Lung microvascular endothelial cell (primary cell): ENCODE results near the gene TSPAN17. TPM values are rescaled to one million over a fixed set of nuclear protein-coding genes. Genes with fewer than 3 reads are reported as not detected.

Experiments
- DNase-seq, 2 donors: peaks; one replicate each; pipeline versions ENCODE4 v3.0.0 to v3.0.0-alpha.2; 2010; ENCODE audit warnings: low read depth in 2 of 2
- total RNA-seq: library from RNA; depleted of rRNA; stranded (reverse); fragments of >200 nt; gene quantifications from 2 replicates; pipeline ENCODE4 v1.2.1, GENCODE V29; 2014

TSPAN17 gene
- total RNA-seq, 1 donor from 2014 or later, result 38.7 TPM

DNA sequence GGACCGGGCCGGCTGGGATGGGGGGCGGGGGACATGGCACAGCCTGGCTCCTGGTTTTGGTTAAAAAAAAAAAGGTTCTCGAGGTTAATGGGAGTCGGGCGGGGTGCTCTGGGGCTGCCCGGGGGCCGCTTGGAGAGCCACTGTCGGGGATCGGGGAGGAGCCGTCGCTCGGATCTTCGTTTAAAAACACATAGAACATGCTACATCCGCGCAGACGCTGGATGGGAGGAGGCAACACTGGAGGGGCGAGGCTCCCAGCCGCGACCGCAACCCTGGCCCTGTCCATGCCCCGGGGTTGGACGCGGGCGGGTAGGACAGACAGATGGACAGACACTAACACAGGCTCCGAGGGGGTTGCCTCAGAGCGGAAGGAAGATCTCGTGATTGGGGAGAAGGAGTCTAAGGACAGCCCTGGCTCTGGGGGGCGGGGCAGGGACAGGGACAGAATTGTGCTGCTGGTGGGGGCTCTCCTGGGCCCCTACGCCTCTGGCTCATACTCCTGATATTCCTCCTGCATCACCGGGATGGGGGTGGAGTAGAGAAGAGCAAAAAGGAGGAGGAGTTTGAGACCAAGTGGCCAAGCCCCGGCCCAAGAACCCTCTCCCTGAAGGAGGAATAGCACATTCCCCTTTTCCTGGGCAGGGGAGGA, 26.8 kb upstream of the TSPAN17 start:
- DNase-seq, result no peak

DNA sequence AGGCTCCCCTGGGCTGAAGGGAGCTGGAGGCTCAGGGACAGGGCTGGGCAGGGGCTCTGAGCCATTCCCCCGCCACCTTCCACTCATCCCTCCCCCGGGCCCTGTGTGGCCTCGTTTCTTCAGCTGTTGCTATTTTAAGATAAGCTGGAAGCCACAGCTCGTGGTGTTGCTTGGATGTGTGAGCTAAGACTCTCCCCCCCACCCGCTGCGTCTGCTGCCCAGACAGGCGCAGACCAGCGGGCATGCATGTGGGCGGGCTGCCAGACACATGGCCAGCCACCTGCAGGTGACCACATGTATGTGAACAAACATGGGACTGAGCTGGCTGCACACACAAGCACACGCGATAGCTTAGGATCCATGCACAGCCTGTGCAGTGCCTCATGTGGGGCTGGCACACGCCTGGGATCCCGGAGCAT, 25.6 kb upstream of the TSPAN17 start:
- DNase-seq, result no peak

DNA sequence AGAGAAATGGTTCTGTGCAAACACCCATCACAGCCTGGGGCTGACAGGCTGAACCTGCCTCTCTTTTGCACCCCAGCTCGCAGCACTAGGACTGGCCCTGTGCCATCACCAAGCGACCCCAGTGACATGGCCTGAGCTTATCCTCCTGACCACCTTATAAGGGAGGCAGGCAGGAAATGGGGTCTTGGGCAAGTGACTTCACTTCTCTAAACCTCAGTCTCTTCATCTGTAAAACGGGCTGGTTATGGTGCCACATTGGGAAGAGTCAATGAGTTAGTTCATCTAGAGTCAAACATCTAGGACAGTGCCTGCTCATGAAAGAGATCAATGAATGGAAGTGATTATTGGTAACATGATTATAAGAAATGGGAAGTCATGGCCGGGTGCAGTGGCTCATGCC, 23.1 kb upstream of the TSPAN17 start:
- no peak for DNase-seq

GRCh38 chr5:176624938-176625337, 22.3 kb upstream of the TSPAN17 start:
- DNase-seq, result no peak

DNA sequence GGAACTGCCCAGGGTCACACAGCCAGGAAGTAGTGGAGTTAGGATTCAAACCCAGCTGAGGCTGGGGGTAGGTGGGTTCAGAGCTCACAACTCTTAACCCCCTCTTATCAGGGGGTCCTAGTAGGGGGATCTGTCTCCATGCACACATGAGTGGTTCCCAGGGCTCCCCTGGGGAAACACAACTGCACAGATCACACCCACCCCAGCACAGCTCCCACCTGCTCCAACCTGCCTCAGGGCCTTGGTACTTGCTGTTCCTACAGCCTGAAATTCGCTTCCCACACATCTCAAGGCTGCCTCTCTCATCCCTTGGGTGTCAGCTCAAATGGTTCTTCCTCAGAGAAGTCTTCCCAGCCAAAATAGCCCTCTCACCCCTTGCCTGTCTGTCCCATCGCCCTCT, 21.8 kb upstream of the TSPAN17 start:
- no peak for DNase-seq

DNA sequence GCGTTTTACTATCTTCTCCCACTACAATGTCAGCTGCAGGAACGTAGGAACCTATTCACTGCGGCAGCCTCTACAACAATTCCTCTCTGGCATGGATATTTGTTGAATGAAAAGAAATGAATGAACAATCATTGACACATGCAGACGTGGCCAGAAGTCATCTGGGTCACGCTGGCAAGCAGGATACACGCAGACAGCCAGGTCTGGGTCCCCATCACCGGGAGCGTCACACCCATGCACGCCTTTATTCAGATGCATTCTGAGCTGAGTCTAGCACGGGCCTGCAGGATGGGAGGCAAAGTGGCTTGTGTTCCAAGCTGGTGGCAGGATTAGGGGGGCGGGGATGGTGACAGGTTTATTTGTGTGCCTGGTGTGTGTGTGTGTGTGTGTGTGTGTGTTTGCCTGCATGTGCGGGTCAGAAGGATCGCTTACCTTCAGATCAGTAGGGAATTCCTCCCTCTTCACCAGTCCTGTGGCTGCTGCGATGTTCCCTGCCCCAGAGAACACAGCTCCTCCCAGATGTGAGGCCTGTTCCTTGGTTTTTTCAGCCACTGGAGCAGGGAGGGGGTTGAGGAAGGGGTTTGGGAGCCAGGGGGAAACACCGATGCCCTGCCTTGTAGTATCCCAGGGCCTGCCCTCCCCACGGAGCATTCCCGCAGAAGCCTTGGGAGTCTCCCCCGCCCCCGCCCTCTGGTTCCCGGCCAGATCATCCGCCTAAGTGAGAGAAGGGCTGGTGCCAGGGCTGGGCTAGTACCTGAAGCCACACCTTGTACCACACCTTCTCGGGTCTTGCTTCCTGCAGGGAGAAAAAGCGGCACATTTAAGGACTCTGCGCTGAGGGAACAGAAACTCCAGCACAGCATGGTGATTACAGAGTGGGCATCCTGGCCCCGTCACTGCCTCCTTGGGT, 21.1 kb upstream of the TSPAN17 start:
- peak in 1 of 2 donors; percentile 52 for DNase-seq

- no peak for DNase-seq
Observed at GRCh38 chr5:176626876-176627236, 20.4 kb upstream of the TSPAN17 start.

GRCh38 chr5:176627582-176627981, 19.7 kb upstream of the TSPAN17 start:
- DNase-seq, result no peak

GRCh38 chr5:176628406-176629228, 18.7 kb upstream of the TSPAN17 start:
- DNase-seq, result peak in 1 of 2 donors; percentile 77

DNA sequence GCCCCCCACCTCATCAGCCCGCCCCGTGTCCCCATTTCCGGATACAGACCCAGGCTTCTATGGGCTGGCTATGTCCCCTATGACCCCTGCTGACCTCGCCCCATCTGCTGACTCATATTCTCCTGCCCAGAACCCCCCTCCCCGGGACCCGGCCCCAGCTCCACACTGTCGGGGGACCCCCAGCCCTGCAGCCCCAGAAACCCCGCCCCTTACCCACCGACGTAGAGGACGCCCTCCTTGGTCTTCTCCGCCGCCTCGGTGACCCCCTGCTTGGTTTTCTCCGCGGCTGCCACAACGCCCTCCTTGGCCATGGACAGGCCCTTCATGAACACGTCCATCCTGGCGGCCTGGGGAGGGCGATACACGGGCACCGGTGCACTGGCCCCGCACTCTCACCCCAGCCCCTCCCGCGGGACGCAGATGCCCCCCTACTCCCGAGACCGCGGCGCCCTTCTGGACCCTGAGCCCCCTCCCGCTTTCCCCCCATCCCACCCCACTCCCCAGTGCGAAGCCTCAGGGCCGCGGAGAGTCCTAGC, 17.9 kb upstream of the TSPAN17 start:
- DNase-seq, result no peak

GRCh38 chr5:176629853-176630680, 17.2 kb upstream of the TSPAN17 start, which contains the start of the genes EIF4E1B and SNCB:
Gene EIF4E1B (plus strand): TSS chr5:176630675. CDS start chr5:176642788, 12,113 bp downstream.
Gene SNCB (minus strand): TSS chr5:176630534. CDS start chr5:176629654, 880 bp downstream.
- peak; percentile 54 to 73 for DNase-seq

- no peak for DNase-seq
Observed at GRCh38 chr5:176630681-176631222, 16.5 kb upstream of the TSPAN17 start.

GRCh38 chr5:176631383-176632200, 15.7 kb upstream of the TSPAN17 start:
- no peak for DNase-seq

GRCh38 chr5:176632745-176633144, 14.5 kb upstream of the TSPAN17 start:
- no peak for DNase-seq

DNA sequence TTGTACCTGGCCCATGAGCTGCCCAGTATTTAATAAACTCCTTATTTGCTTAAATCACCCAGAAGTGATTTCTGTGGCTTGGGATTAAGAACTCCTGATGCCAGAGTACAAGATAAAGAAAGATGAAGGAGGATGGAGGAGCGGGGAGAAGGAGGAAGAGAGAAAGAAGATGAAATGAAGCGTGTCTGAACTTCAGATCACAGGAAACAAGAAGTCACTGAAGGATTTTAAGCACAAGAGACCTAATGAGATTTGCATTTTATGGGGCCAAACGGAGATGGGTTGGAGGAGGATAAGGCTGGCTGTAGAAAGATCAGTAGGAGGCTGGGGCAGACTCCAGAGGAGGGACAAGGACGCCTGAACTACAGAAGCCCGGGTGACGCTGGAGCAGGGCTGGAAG, 13.7 kb upstream of the TSPAN17 start:
- DNase-seq, result no peak

DNA sequence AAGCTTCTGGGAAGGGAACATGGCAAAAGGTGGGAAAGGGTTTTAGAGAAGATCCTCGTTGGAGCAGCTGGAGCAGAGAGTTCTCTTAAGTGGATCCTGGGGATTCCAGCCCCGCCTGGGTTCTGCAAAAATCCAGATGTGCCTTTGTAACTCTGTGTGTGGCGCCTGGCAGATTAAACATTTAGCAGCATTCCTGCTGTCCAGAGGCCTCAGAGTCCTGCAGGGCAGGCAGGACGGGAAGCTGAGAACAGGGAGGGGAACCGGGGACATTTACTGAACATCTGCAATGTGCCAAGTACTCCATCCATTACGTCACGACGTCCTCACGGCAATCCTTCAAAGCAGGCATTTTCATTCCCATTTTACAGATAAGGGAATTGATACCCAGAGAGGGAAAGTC, 10.9 kb upstream of the TSPAN17 start:
- no peak for DNase-seq

DNA sequence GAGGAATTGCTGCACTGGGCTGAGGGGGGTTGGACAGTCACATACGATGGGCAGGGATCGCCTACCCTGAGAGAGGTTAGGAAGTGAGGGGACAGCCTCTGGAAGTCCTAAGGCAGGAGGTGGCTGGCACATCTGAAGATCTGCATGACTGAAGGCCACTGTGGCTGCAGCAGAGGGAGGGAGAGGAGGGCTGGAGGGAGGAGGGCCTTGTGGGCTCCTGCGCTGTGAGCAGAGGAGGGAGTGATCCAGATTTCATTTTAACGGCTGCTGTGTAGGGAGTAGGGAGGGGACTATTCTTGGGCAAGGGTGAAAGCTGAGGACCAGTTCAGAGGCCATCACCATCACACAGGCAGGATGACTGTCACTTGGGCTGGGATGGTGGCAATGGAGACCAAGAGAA, 9.7 kb upstream of the TSPAN17 start:
- DNase-seq, result no peak

DNA sequence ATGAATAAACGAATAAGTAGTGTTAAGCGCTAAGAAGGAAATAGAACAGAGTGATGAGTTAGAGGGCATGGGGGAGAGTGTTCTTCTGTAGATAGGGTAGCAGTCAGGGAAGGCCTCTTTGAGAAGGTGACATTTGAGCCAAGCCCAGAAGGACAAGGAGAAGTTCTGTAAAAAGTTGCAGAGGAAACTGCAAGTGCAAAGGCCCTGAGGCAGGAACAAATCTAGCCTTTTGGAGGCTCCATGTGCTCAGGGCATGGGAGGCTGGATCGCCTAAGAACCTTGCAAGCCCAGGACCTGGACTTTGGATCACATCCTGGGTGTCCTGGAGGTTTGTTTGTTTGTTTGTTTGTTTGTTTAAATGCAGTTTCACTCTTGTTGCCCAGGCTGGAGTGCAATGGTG, 8.8 kb upstream of the TSPAN17 start:
- DNase-seq, result no peak

DNA sequence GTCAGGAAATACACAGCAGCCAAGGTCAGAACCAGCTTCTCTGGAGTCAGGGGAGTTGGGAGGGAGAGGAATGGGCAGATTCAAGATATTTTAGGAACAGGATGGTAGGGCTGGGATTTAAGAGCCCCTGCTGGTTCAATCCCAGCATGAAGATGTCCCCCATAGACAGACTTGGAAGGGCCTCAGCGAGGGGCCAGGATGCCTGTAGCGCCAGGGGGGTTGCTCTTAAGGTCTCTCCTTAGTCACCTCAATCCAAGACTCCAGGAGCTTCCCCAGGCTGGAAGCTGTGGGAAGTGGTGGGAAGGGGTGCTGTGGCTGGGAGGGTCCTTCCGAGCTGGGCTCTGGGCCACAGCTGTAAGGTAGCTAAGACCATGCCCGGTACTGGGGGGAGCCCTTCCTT, 8.1 kb upstream of the TSPAN17 start:
- no peak for DNase-seq

DNA sequence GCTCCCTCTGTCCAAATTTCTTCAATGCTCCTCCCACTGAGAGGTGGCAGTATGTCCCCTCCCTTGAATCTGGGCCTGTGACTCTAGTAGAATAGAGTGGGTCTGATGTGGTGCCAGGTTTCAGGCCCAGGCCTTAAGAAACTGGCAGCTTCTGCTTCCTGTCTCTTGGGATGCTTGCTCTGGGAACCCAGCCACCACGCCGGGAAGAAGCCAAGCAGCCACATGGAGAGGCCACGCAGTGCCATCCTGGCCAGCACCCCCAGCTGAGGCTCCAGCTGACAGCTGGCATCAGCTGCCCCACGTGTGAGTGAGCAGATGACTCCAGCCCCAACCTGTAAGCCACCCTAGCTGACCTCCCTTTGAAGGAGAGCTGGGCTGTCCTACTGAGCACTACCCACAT, 7.3 kb upstream of the TSPAN17 start:
- DNase-seq, result no peak
